ENCODE data around the gene PLET1.

DNA sequence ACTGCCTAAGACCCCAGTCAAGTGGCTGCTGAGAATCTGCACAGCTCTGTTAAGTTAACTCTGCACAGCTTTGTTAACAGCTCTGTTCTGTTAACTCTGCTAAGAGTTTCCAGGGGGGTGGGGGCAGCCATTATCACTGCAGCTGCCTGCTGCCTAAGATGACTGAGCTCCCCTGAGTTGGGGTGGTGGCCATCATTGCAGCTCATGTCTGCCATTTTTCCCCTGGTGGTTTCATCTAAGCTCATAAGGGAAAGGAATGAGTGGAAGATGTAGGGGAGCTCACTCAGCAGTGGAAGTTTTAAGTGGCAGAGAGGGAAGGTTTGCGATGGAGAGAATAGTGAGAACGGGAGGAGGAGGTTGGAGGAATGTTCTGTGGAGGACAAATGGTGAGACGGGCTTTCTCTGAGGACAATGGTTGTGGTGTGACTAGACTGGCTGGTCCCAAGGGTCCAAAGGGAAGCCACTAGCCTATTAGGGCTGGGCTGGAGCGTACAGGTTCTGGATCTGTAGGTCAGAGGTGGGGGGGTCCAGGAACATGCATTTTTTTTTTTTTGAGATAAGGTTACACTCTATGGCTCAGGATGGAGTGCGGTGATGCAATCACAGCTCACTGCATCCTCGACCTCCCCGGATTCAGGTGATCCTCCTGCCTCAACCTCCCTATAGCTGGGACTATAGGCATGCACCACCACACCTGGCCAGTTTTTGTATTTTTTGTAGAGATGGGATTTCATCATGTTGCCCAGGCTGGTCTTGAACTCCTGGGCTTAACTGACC, 13.5 kb upstream of the PLET1 start:
- TF ChIP-seq ZNF626 (tag by site-specific recombination; IDR thresholded peaks at IDR 0.05), result no peak
- no peak for TF ChIP-seq ZNF791 (tag by site-specific recombination; IDR thresholded peaks at IDR 0.05)
- no peak for TF ChIP-seq ZNF274 (IDR thresholded peaks at IDR 0.05; ENCODE audit: low read length)
- no peak for TF ChIP-seq ZNF274 (tag by site-specific recombination; IDR thresholded peaks at IDR 0.05; ENCODE audit: borderline replicate concordance)
- TF ChIP-seq, protein P1, sequence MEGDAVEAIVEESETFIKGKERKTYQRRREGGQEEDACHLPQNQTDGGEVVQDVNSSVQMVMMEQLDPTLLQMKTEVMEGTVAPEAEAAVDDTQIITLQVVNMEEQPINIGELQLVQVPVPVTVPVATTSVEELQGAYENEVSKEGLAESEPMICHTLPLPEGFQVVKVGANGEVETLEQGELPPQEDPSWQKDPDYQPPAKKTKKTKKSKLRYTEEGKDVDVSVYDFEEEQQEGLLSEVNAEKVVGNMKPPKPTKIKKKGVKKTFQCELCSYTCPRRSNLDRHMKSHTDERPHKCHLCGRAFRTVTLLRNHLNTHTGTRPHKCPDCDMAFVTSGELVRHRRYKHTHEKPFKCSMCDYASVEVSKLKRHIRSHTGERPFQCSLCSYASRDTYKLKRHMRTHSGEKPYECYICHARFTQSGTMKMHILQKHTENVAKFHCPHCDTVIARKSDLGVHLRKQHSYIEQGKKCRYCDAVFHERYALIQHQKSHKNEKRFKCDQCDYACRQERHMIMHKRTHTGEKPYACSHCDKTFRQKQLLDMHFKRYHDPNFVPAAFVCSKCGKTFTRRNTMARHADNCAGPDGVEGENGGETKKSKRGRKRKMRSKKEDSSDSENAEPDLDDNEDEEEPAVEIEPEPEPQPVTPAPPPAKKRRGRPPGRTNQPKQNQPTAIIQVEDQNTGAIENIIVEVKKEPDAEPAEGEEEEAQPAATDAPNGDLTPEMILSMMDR (tag by site-specific recombination; IDR thresholded peaks at IDR 0.05), result no peak
- no peak for TF ChIP-seq ZNF404 (tag by site-specific recombination; IDR thresholded peaks at IDR 0.05)
- no peak for TF ChIP-seq ZNF549 (tag by site-specific recombination; IDR thresholded peaks at IDR 0.05)
- no peak for TF ChIP-seq ZNF501 (tag by site-specific recombination; IDR thresholded peaks at IDR 0.05)
- TF ChIP-seq KLF16 (tag by site-specific recombination; IDR thresholded peaks at IDR 0.05), result no peak
- no peak for TF ChIP-seq SCRT2 (tag by site-specific recombination; IDR thresholded peaks at IDR 0.05)

Measured in HEK293 (cell line).